Stomach (tissue), 9 donors: ENCODE measurements around the gene CACFD1. TPM values are rescaled to one million over a fixed set of nuclear protein-coding genes. Genes with fewer than 3 reads are reported as not detected.

ENCODE experiments used
- DNase-seq, 2 donors: peaks; one replicate each; pipeline versions ENCODE4 v3.0.0 to v3.0.0-alpha.2; 2013 to 2019
- H3K27ac ChIP-seq, 5 donors: fragments of 200-600 bp in 4 of 5; sonication (generic) in 4 of 5; one replicate each; pipeline ENCODE4 v1.5.1; 2013 to 2019; ENCODE audit warnings: mild to moderate bottlenecking in 1 of 5, moderate library complexity in 1 of 5
- H3K27me3 ChIP-seq, 3 donors: fragments of 200-600 bp; sonication (generic); one replicate each; pipeline ENCODE4 v1.5.1; 2017 to 2019; ENCODE audit warnings: mixed run types in 1 of 3
- H3K36me3 ChIP-seq, 4 donors: fragments of 200-600 bp; sonication (generic); 1 replicate in 3 of 4; 2 replicates in 1 of 4; pipeline ENCODE4 v1.5.1; 2016 to 2019
- H3K4me1 ChIP-seq, 4 donors: fragments of 200-600 bp; sonication (generic); one replicate each; pipeline ENCODE4 v1.5.1; 2016 to 2019
- H3K4me3 ChIP-seq, 4 donors: fragments of 200-600 bp; sonication (generic) in 3 of 4; one replicate each; pipeline ENCODE4 v1.5.1; 2016 to 2019; ENCODE audit warnings: mild to moderate bottlenecking in 1 of 4
- H3K9me3 ChIP-seq, 4 donors: fragments of 200-600 bp; sonication (generic); one replicate each; pipeline ENCODE4 v1.5.1; 2016 to 2019
- CTCF ChIP-seq, 7 experiments: fragments of 450-650 bp in 4 of 7; fragments of 200-600 bp in 3 of 7; sonication (generic) in 3 of 7; IDR thresholded peaks; one replicate each; pipeline ENCODE4 v1.5.1; 2016 to 2019; ENCODE audit warnings: antibody characterized with exemption in 7 of 7, control low read depth in 2 of 7, mild to moderate bottlenecking in 1 of 7
- EP300 ChIP-seq: sonication (generic); formaldehyde crosslinking; IDR thresholded peaks from one replicate; pipeline ENCODE4 v1.6.1; 2017; ENCODE audit warnings: antibody characterized with exemption
- POLR2A ChIP-seq, 4 donors: fragments of 450-650 bp; IDR thresholded peaks; one replicate each; pipeline ENCODE4 v1.6.1; 2016; ENCODE audit warnings: antibody characterized with exemption in 4 of 4, control low read depth in 2 of 4, mild to moderate bottlenecking in 1 of 4, moderate library complexity in 1 of 4
- POLR2AphosphoS5 ChIP-seq, 3 donors: sonication (generic); formaldehyde crosslinking; IDR thresholded peaks; one replicate each; pipeline ENCODE4 v1.6.1; 2016; ENCODE audit warnings: antibody characterized with exemption in 3 of 3
- WGBS, 5 donors: extraction: QIAGEN DNeasy Blood & Tissue Kit in 3 of 5; methylation state at CpG; one replicate each; pipeline versions ENCODE4 v1.1.5 to v1.1.7; 2013 to 2018; 5-methylcytosine and 5-hydroxymethylcytosine counted together
- intact Hi-C: fragments of 100-400 bp; cut with DNase I; formaldehyde crosslinking; loops from one replicate; pipeline ENCODE4 v1.15.1; 2023; ENCODE audit warnings: low total_unique reads
- polyA plus RNA-seq, 3 donors: library from polyadenylated mRNA; stranded (reverse); fragments of 200-250 nt; gene quantifications; one replicate each; pipeline ENCODE4 v1.2.3, GENCODE V29; 2013
- total RNA-seq, 5 donors: library from RNA; depleted of rRNA; stranded (reverse); fragments of >200 nt; gene quantifications; one replicate each; pipeline versions ENCODE4 v1.1.0 to v1.2.3, GENCODE V29; 2014 to 2016
- donor health status: healthy with polysubstance abuse.
- donor health status: Bipolar disorder and iron deficiency.
- donor health status: healthy.

Gene CACFD1
- total and polyA plus RNA-seq, 8 donors, result 11.7 to 74.2 (median 22.5) TPM

DNA sequence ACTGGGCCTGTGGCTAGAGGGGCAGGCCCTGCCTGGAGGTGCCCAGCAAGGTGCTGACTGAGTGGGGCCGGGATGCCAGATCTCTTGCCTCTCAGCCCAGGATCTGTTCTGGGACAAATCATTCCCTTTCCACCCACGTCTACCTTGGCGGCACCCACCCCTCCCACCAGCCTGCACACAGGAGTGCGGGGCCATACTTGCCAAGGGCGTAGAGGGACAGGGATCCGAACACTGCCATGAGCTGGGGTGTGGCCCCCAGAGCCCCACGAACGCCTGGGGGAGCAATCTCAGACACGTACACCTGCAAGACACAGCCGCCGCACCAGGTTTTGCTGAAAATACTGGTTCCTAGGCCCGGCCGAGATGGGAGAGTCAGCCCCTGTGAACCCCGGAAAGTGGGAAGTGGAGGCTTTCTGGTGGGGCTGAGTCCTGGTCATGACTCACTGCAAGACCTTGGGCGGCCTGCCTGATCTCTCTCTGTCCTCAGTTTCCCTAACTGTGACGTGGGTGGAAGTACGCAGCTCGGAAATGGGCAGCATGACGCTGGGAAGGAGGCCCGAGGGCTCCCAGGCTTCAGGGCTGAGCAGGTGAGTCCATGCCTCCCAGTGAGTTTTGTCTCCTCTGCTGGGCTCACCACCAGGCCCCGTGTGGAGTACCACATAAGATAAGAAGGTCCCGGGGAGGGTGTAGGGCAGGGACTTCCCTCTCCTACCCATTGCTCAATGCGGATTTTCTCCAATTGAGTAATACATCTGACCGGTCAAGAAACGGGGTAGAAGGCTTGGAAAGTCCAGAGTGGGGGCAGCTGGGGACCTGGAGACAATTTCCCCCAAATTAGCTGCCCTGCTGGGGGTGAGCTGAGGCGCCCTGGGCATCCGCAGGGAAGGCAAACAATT, 16.5 kb downstream of the CACFD1 start:
- no peak overlapping the region for H3K4me3 ChIP-seq
- H3K4me1 ChIP-seq, result peaks cover 19 to 34% (median 29%) of the 10 kb centered on the region in 4 donors
- H3K9me3 ChIP-seq, result no peaks in the 10 kb centered on the region
- WGBS, 5 donors, result 77 to 86% (median 85%) methylated on average over 25 to 27 of the region's 27 CpGs
- DNase-seq, result no peak
- no peak for TF ChIP-seq POLR2A (IDR thresholded peaks at IDR 0.05)
- TF ChIP-seq POLR2AphosphoS5 (IDR thresholded peaks at IDR 0.05), result no peak
- no peak for TF ChIP-seq CTCF (IDR thresholded peaks at IDR 0.05)
- TF ChIP-seq EP300, result no peak
- intact Hi-C loops, result no loop called here
- H3K27me3 ChIP-seq, result peaks cover 0 to 7% (median 0%) of the 10 kb centered on the region in 3 donors
- peaks cover 0 to 23% (median 10%) of the 10 kb centered on the region in 4 donors for H3K36me3 ChIP-seq
- no peak overlapping the region for H3K27ac ChIP-seq

DNA sequence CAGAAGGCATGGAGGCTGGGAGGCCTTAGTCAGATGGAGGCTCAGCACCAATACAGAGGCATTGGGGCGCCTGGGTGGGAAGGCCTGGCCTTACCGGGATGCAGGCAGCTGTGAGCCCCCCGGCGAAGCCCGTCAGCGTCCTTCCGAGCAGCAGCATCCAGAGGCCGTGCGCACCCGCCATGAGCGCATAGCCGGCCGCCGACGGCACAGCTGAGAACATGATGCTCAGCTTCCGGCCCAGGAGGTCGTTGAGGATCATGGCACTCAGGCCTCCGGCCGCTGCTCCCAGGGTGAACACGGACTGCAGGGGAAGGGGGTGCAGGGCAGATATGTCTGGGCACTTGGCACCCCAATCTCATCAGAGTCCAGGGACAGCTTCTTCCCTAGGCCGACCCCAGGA, 17.2 kb downstream of the CACFD1 start:
- H3K4me3 ChIP-seq, result no peak overlapping the region
- DNase-seq, result no peak
- intact Hi-C loops, result no loop called here

GRCh38 chr9:133477461-133477860, 17.7 kb downstream of the CACFD1 start:
- intact Hi-C loops, result no loop called here
- no peak overlapping the region for H3K27ac ChIP-seq
- H3K36me3 ChIP-seq, result peaks cover 0 to 23% (median 8%) of the 10 kb centered on the region in 4 donors
- WGBS, 5 donors, result 90 to 94% (median 92%) methylated on average over 4 of the region's 4 CpGs
- TF ChIP-seq POLR2AphosphoS5 (IDR thresholded peaks at IDR 0.05), result no peak
- TF ChIP-seq POLR2A (IDR thresholded peaks at IDR 0.05), result no peak
- no peak for TF ChIP-seq CTCF (IDR thresholded peaks at IDR 0.05)
- no peak for TF ChIP-seq EP300
- no peaks in the 10 kb centered on the region for H3K9me3 ChIP-seq
- peaks cover 0 to 7% (median 0%) of the 10 kb centered on the region in 3 donors for H3K27me3 ChIP-seq
- H3K4me3 ChIP-seq, result no peak overlapping the region
- DNase-seq, result no peak
- peaks cover 14 to 26% (median 22%) of the 10 kb centered on the region in 4 donors for H3K4me1 ChIP-seq

More for the DNA sequence above, 17.2 kb downstream of the CACFD1 start:
- Histone ChIP-seq H3K4me1 (peaks cover 14 to 27% (median 22%) of the 10 kb centered on the region in 4 donors), H3K27ac (no peak overlapping the region), H3K36me3 (peaks cover 0 to 23% (median 8%) of the 10 kb centered on the region in 4 donors), H3K27me3 (peaks cover 0 to 7% (median 0%) of the 10 kb centered on the region in 3 donors), H3K9me3 (no peaks in the 10 kb centered on the region)
- WGBS, 5 donors, result 87 to 97% (median 95%) methylated on average over 19 to 21 of the region's 21 CpGs
- TF ChIP-seq EP300 (no peak), POLR2AphosphoS5 (IDR thresholded peaks at IDR 0.05) (no peak), POLR2A (IDR thresholded peaks at IDR 0.05) (no peak), CTCF (IDR thresholded peaks at IDR 0.05) (no peak)

DNA sequence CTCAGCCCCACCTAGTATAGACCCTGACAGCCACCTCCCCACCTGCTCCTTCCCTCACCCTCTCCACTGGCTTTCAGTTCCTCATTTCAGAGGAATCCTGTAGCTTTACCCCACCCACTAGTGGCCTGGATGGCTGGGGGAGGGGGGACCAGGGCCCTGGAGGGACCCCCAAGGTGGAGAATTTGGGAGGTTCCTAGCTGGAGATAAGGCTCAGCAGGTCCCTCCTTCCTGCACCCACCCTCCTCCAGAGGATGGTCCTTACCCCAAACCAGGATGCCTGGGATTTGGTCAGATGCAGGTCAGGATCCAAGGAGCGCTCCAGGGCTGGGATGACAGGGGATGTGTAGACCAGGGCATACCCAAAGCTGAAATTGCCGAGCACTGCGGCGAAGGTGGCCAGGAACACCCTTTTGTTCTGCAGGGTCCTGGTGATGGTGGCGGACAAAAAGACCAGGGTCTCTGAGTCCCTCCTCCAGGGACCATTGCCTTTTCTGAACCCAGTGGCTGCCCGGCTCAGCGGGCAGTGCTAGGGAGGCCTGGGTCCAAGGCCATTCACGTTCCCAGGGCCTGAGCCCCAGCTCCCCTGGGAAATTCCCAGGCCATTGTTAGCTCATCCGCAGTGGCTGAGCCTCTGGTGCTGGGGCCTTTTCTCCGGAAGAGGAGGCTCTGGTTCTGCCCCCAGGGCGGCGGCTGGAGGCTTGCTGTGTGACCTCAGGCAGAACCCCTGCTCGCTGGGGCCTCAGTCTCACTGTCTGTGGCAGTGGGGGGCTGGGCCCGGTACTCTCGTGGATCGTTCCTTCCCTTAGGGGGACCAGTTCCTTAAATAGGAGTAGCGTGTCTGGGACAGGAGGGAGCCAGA, 18.4 kb downstream of the CACFD1 start:
- H3K27ac ChIP-seq, result peak overlapping the region; percentile 47 to 77 (median 59)
- peak overlapping the region; percentile 54 to 64 (median 60) for H3K4me3 ChIP-seq
- 16 to 38% (median 32%) methylated on average over 6 to 17 of the region's 17 CpGs for WGBS, 5 donors
- DNase-seq, result no peak
- peaks cover 0 to 23% (median 8%) of the 10 kb centered on the region in 4 donors for H3K36me3 ChIP-seq
- peaks cover 14 to 26% (median 22%) of the 10 kb centered on the region in 4 donors for H3K4me1 ChIP-seq
- no peak for TF ChIP-seq POLR2A (IDR thresholded peaks at IDR 0.05)
- no peak for TF ChIP-seq POLR2AphosphoS5 (IDR thresholded peaks at IDR 0.05)
- TF ChIP-seq CTCF (IDR thresholded peaks at IDR 0.05), result no peak
- no peak for TF ChIP-seq EP300
- intact Hi-C loops, result no loop called here
- H3K27me3 ChIP-seq, result peaks cover 0 to 7% (median 0%) of the 10 kb centered on the region in 3 donors
- no peaks in the 10 kb centered on the region for H3K9me3 ChIP-seq
